BE2C (cell line): Measurements from ENCODE around the gene CX3CR1.

ENCODE experiments used
- DNase-seq: peaks from one replicate; pipeline ENCODE4 v3.0.0-alpha.2; 2020
- H3K27me3 ChIP-seq: fragments of 250-450 bp; sonication (Bioruptor Pico); 2 replicates; pipeline ENCODE4 v1.5.1; 2020; ENCODE audit warnings: mild to moderate bottlenecking
- H3K36me3 ChIP-seq: fragments of 250-450 bp; sonication (Bioruptor Pico); 2 replicates; pipeline ENCODE4 v1.5.1; 2020; ENCODE audit warnings: mild to moderate bottlenecking
- H3K4me1 ChIP-seq: fragments of 250-450 bp; sonication (Bioruptor Pico); 2 replicates; pipeline ENCODE4 v1.5.1; 2020
- H3K4me3 ChIP-seq: 2 replicates; pipeline ENCODE4 v1.5.1; 2011; ENCODE audit warnings: low read depth, low read length
- H3K9me3 ChIP-seq: fragments of 250-450 bp; sonication (Bioruptor Pico); 2 replicates; pipeline ENCODE4 v1.5.1; 2020
- TF ChIP-seq, protein P1 (sequence below): IDR thresholded peaks from 2 replicates; pipeline ENCODE4 v1.5.1; 2012; ENCODE audit warnings: mild to moderate bottlenecking, low read depth, low read length

The CX3CR1 gene

DNA sequence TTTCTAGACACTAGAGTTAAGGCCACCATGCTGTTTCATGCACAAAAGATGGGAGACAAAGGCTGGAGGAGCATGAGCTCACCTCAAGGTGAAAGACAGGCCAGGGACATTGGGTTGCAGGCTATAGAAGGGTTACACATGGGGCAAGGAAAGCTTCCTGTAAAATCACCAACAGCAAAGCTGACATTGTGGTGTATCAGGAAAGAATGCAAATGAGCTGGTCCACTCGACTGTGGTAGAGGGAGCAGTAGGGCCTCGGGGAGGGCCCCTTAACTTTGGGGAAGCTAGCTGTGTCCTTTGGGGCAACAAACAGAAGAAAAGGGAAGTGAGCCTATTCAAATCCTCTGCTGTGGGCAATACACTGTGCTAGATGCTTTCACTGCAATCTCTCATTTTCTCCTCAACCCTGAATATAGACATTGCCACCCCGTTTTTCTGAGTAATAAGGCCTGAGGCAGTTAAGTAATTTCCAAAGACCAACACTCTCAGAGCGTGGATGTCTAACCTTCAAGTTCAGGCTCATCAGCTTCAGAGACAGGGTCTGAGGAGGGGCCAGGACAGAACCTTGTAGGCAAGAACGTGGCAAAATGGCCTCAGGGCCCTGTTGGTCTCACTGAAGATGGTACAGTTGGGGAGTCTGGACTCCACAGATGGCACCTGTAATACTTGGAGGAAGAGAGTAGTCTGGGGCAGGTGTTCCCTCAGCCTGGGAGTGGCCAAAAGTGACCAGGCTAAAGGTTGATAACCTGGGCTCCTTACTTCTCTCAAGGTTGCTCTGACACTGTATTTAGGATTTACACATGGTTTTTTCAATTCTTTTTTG, 24.1 kb downstream of the CX3CR1 start:
- H3K27me3 ChIP-seq = peaks cover 5% of the 10 kb centered on the region
- no peak overlapping the region for H3K4me3 ChIP-seq
- no peaks in the 10 kb centered on the region for H3K36me3 ChIP-seq
- TF ChIP-seq, protein P1, sequence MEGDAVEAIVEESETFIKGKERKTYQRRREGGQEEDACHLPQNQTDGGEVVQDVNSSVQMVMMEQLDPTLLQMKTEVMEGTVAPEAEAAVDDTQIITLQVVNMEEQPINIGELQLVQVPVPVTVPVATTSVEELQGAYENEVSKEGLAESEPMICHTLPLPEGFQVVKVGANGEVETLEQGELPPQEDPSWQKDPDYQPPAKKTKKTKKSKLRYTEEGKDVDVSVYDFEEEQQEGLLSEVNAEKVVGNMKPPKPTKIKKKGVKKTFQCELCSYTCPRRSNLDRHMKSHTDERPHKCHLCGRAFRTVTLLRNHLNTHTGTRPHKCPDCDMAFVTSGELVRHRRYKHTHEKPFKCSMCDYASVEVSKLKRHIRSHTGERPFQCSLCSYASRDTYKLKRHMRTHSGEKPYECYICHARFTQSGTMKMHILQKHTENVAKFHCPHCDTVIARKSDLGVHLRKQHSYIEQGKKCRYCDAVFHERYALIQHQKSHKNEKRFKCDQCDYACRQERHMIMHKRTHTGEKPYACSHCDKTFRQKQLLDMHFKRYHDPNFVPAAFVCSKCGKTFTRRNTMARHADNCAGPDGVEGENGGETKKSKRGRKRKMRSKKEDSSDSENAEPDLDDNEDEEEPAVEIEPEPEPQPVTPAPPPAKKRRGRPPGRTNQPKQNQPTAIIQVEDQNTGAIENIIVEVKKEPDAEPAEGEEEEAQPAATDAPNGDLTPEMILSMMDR = no peak
- no peaks in the 10 kb centered on the region for H3K4me1 ChIP-seq
- no peak for DNase-seq
- no peaks in the 10 kb centered on the region for H3K9me3 ChIP-seq

DNA sequence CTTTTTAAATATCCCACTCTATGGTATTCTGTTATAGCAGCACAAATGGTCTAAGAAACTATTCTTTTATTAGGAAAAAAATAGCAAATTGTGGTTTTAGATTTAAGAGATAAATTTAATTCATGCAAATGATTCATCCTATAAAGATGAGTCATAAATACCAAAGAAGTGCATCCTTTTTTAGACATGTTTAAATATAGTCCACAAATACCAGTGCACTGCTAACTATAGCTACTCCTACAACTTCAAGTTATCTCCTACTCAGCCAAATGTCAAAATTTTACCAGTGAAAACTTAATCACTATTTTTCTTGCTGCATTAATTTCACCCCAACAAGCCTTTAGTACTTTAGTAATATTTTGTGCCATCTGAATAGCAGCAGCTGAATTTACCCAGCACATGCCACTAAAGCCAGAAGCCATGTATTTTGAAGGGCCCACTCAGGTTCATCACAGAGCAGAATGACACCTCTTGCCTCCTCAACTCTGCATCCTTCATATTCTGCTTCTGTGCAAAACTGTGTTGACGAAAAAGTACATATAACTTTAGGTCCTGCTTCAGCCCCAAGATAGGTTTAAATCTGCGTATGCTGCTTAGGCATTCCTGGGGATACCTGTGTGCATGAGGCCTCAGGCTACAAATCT, 24.9 kb downstream of the CX3CR1 start:
- H3K4me3 ChIP-seq = no peak overlapping the region
- no peaks in the 10 kb centered on the region for H3K36me3 ChIP-seq
- no peaks in the 10 kb centered on the region for H3K4me1 ChIP-seq
- DNase-seq = no peak
- TF ChIP-seq, protein P1 = no peak
- H3K27me3 ChIP-seq = peaks cover 1% of the 10 kb centered on the region
- H3K9me3 ChIP-seq = no peaks in the 10 kb centered on the region

DNA sequence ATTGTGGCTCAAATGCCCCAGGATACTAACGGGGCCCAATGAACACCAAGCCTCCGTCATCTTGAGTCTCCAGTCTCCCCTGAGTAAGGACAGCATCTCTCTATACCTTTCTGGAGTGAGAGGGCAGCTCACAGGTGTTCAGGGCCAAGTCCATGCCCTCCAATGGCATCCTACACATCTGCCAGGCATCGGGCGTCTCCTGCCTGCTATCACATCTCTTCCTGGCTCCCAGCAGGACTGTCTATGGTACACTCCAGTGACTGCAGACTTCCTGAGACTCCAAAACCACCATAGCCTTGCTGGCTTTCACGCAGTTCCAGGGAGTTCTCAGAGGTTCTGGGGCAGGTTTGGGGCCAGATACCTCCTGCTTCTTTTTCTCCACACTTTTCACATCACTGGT, 28.3 kb downstream of the CX3CR1 start:
- Histone ChIP-seq H3K9me3 (no peaks in the 10 kb centered on the region), H3K36me3 (no peaks in the 10 kb centered on the region), H3K4me3 (no peak overlapping the region), H3K4me1 (no peaks in the 10 kb centered on the region), H3K27me3 (no peaks in the 10 kb centered on the region)
- TF ChIP-seq, protein P1 = no peak
- no peak for DNase-seq

DNA sequence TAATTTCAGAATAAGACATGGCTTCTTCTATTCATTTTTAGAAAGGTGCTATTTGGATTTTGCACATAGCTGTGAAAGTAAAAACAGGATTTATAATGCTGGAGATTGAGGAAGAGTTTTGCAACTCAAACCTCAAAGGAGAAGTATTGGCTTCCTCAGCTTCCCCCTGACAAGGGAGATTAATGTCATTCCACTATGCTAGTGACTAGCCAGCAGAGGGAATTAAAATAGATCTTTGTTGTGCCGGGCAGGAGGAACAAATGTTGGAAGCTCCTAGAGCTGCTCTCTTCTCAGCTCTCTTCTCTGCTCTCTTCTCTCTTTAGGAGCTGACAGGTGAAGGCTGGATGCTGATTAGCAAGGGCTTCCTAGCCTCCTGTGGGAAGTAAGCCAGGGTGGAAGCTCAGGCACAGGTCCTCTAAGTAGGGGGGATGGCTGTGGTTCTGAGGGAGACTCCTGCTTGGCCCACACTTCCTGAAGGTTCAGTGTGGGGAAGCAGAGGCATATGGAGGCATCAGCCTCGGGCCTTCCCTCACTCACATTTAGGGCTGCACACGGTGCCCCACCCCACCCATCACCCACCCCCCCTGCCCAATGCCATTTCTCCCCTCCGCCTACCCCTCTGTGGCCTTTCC, 29.6 kb downstream of the CX3CR1 start:
- Histone ChIP-seq H3K4me3 (no peak overlapping the region), H3K9me3 (no peaks in the 10 kb centered on the region), H3K4me1 (no peaks in the 10 kb centered on the region), H3K27me3 (no peaks in the 10 kb centered on the region), H3K36me3 (no peaks in the 10 kb centered on the region)
- no peak for DNase-seq
- TF ChIP-seq, protein P1 = no peak

DNA sequence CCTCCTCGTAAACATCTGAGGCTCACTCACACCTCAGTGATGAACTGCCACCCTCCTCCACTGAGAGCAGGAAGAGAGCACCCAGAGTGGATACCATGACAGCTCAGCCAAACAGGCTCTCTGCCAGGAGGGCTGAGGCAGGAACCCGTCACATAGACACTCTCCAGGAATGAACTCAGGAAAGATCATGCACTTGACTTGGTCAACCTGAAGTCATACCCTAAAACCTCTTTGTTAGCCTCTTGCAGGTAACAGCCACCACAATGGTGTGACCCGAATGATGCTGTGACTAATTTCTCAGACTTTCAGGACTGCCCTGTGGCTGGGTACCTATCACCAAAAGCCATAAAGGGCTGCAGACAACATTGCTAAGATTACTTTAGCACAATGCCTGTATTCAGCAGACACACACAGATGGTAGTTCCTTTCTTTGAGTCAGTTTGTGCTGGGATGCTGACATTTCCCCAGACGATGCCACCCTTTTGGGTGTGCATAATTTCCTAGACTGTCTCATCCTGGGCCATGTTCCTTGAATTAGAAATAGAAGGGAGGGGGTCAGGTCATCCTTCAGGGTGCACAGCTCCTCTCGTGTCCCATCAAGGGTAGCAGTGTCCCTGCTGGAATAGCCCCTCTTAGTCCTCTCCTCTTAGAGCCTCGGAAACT, 30.3 kb downstream of the CX3CR1 start:
- Histone ChIP-seq H3K4me3 (no peak overlapping the region), H3K4me1 (no peaks in the 10 kb centered on the region), H3K9me3 (no peaks in the 10 kb centered on the region), H3K27me3 (no peaks in the 10 kb centered on the region), H3K36me3 (no peaks in the 10 kb centered on the region)
- TF ChIP-seq, protein P1 = no peak
- DNase-seq = no peak
